H9 (cell line): Measurements from ENCODE around the gene FAF1. TPM values are rescaled to one million over a fixed set of nuclear protein-coding genes. Genes with fewer than 3 reads are reported as not detected.

Experiments used
- DNase-seq: peaks from one replicate; pipeline ENCODE4 v3.0.0-alpha.2; 2017
- H2AFZ ChIP-seq: one replicate; pipeline ENCODE4 v1.6.1; 2013; ENCODE audit warnings: mild to moderate bottlenecking, low read length, control low read depth, moderate library complexity
- H2AK5ac ChIP-seq: 2 replicates; pipeline ENCODE4 v1.6.1; 2013; ENCODE audit warnings: low read length, control low read depth, mixed read lengths; ENCODE audit not compliant: insufficient read length
- H2BK120ac ChIP-seq: one replicate; pipeline ENCODE4 v1.6.1; 2013; ENCODE audit warnings: low read depth, mild to moderate bottlenecking, low read length, control low read depth, inconsistent platforms; ENCODE audit not compliant: poor library complexity, severe bottlenecking
- H2BK12ac ChIP-seq: 2 replicates; pipeline ENCODE4 v1.6.1; 2013; ENCODE audit warnings: low read length, control low read depth, mixed read lengths, low read depth; ENCODE audit not compliant: insufficient read length
- H2BK15ac ChIP-seq: 2 replicates; pipeline ENCODE4 v1.6.1; 2013; ENCODE audit warnings: low read depth, low read length, control low read depth
- H2BK20ac ChIP-seq: one replicate; pipeline ENCODE4 v1.6.1; 2013; ENCODE audit warnings: low read depth, mild to moderate bottlenecking, low read length, control low read depth, inconsistent platforms; ENCODE audit not compliant: poor library complexity, severe bottlenecking
- H2BK5ac ChIP-seq: 2 replicates; pipeline ENCODE4 v1.6.1; 2013; ENCODE audit warnings: low read length, control low read depth, mixed read lengths; ENCODE audit not compliant: insufficient read length
- H3K14ac ChIP-seq: 2 replicates; pipeline ENCODE4 v1.6.1; 2013; ENCODE audit warnings: low read length, control low read depth; ENCODE audit not compliant: insufficient read depth
- H3K18ac ChIP-seq: 2 replicates; pipeline ENCODE4 v1.6.1; 2013; ENCODE audit warnings: low read depth, mild to moderate bottlenecking, mixed read lengths, low read length, control low read depth; ENCODE audit not compliant: insufficient read length
- H3K23ac ChIP-seq: 2 replicates; pipeline ENCODE4 v1.6.1; 2013; ENCODE audit warnings: low read length, control low read depth, mixed read lengths, low read depth; ENCODE audit not compliant: insufficient read length
- H3K23me2 ChIP-seq: 2 replicates; pipeline ENCODE4 v1.6.1; 2013; ENCODE audit warnings: low read depth, mild to moderate bottlenecking, mixed read lengths, low read length, control low read depth; ENCODE audit not compliant: insufficient read length, poor library complexity, severe bottlenecking
- H3K27ac ChIP-seq: 2 replicates; pipeline ENCODE4 v1.5.1; 2013; ENCODE audit warnings: low read length, control low read depth, mixed read lengths, low read depth; ENCODE audit not compliant: insufficient read length
- H3K27me3 ChIP-seq: 2 replicates; pipeline ENCODE4 v1.6.1; 2013; ENCODE audit warnings: low read length, control low read depth, inconsistent platforms; ENCODE audit not compliant: insufficient read depth
- H3K4ac ChIP-seq: 2 replicates; pipeline ENCODE4 v1.6.1; 2013; ENCODE audit warnings: low read depth, mild to moderate bottlenecking, control low read depth, inconsistent platforms, low read length, moderate library complexity
- H3K4me1 ChIP-seq: 2 replicates; pipeline ENCODE4 v1.6.1; 2013; ENCODE audit warnings: low read length, control low read depth, inconsistent platforms; ENCODE audit not compliant: insufficient read depth
- H3K4me2 ChIP-seq: 2 replicates; pipeline ENCODE4 v1.6.1; 2013; ENCODE audit warnings: low read length, control low read depth, mixed read lengths; ENCODE audit not compliant: insufficient read length, insufficient read depth
- H3K56ac ChIP-seq: 2 replicates; pipeline ENCODE4 v1.6.1; 2013; ENCODE audit warnings: low read depth, mild to moderate bottlenecking, mixed read lengths, low read length, control low read depth; ENCODE audit not compliant: insufficient read length
- H3K79me1 ChIP-seq: 2 replicates; pipeline ENCODE4 v1.6.1; 2013; ENCODE audit warnings: low read depth, mild to moderate bottlenecking, moderate library complexity, low read length, control low read depth, inconsistent platforms; ENCODE audit not compliant: insufficient read depth, poor library complexity, severe bottlenecking
- H3K79me2 ChIP-seq: 2 replicates; pipeline ENCODE4 v1.6.1; 2013; ENCODE audit warnings: low read length, control low read depth, inconsistent platforms; ENCODE audit not compliant: insufficient read depth
- H3K9ac ChIP-seq: 2 replicates; pipeline ENCODE4 v1.6.1; 2013; ENCODE audit warnings: low read length, control low read depth, mixed read lengths; ENCODE audit not compliant: insufficient read length; ENCODE audit errors: extremely low read depth
- H3K9me3 ChIP-seq: one replicate; pipeline ENCODE4 v1.6.1; 2013; ENCODE audit warnings: low read depth, low read length, inconsistent platforms; ENCODE audit not compliant: control insufficient read depth
- H3T11ph ChIP-seq: one replicate; pipeline ENCODE4 v1.6.1; 2013; ENCODE audit warnings: mild to moderate bottlenecking, low read length, control low read depth, inconsistent platforms
- H4K20me1 ChIP-seq: one replicate; pipeline ENCODE4 v1.6.1; 2013; ENCODE audit not compliant: control insufficient read depth, insufficient read length, insufficient read depth
- H4K5ac ChIP-seq: 2 replicates; pipeline ENCODE4 v1.6.1; 2013; ENCODE audit warnings: low read depth, mild to moderate bottlenecking, mixed read lengths, low read length, control low read depth; ENCODE audit not compliant: insufficient read length
- H4K8ac ChIP-seq: replicated peaks from 2 replicates; pipeline ENCODE4 v1.6.1; 2013; ENCODE audit warnings: low read length, control low read depth, mixed read lengths, low read depth; ENCODE audit not compliant: insufficient read length
- H4K91ac ChIP-seq: 2 replicates; pipeline ENCODE4 v1.6.1; 2013; ENCODE audit warnings: low read depth, mild to moderate bottlenecking, moderate library complexity, mixed read lengths, low read length, control low read depth; ENCODE audit not compliant: insufficient read length
- H3K27ac Mint-ChIP-seq, 3 experiments: 2 replicates in 2 of 3; 3 replicates in 1 of 3; pipeline ENCODE4 v1.8.0; 2020 to 2021; ENCODE audit warnings: mixed read lengths in 3 of 3, mild to moderate bottlenecking in 1 of 3, moderate library complexity in 1 of 3
- H3K27me3 Mint-ChIP-seq: 2 replicates; pipeline ENCODE4 v1.8.0; 2021; ENCODE audit warnings: low read depth, mild to moderate bottlenecking, moderate library complexity, mixed read lengths
- H3K36me3 Mint-ChIP-seq, 3 experiments: 2 replicates in 2 of 3; 3 replicates in 1 of 3; pipeline ENCODE4 v1.8.0; 2020 to 2021; ENCODE audit warnings: low read depth in 3 of 3, mixed read lengths in 3 of 3; ENCODE audit not compliant: insufficient read depth in 1 of 3
- H3K4me1 Mint-ChIP-seq, 2 experiments: 2 replicates each; pipeline ENCODE4 v1.8.0; 2020; ENCODE audit warnings: mixed read lengths in 2 of 2
- H3K4me3 Mint-ChIP-seq, 2 experiments: 2 replicates in 1 of 2; 3 replicates in 1 of 2; pipeline ENCODE4 v1.8.0; 2020 to 2021; ENCODE audit warnings: mild to moderate bottlenecking in 2 of 2, mixed read lengths in 2 of 2, moderate library complexity in 1 of 2
- H3K9me3 Mint-ChIP-seq, 2 experiments: 2 replicates in 1 of 2; 3 replicates in 1 of 2; pipeline ENCODE4 v1.8.0; 2020; ENCODE audit warnings: mild to moderate bottlenecking in 2 of 2, mixed read lengths in 2 of 2, moderate library complexity in 1 of 2
- CTCF ChIP-seq: fragments of 200-600 bp; sonication (generic); conservative IDR thresholded peaks from 3 replicates; pipeline ENCODE4 v1.8.0; 2021; ENCODE audit warnings: antibody characterized with exemption, mild to moderate bottlenecking
- WGBS: extraction: QIAGEN DNeasy Blood & Tissue Kit; methylation state at CpG from one replicate; pipeline ENCODE4 v1.1.7; 2013; ENCODE audit warnings: missing lambda C conversion rate, low lambda C conversion rate, mixed read lengths; ENCODE audit not compliant: insufficient read length; ENCODE audit errors: extremely low coverage; 5-methylcytosine and 5-hydroxymethylcytosine counted together
- total RNA-seq: library from RNA; stranded (reverse); gene quantifications from 2 replicates; pipeline ENCODE4 v1.2.1, GENCODE V29; 2021

The FAF1 gene
- total RNA-seq, 1 experiment from 2014 or later = 60.8 TPM

GRCh38 chr1:50930965-50931737 lies 28.9 kb downstream of the FAF1 start:
- H2BK120ac ChIP-seq = no peak overlapping the region
- peak overlapping the region in 1 of 3 experiments; percentile 45; a peak in 1 of 7 replicates for H3K27ac Mint-ChIP-seq
- no peak overlapping the region for H2AK5ac ChIP-seq
- WGBS = no CpG with 5 or more reads among the region's 6 CpGs
- peaks cover 6 to 17% of the 10 kb centered on the region in 2 experiments for H3K4me1 Mint-ChIP-seq
- H2BK12ac ChIP-seq = no peak overlapping the region
- H3K4me1 ChIP-seq = no peaks in the 10 kb centered on the region
- H3K9me3 ChIP-seq = no peaks in the 10 kb centered on the region
- no peak overlapping the region for H3K9ac ChIP-seq
- peaks cover 5% of the 10 kb centered on the region for H3K79me1 ChIP-seq
- H2BK20ac ChIP-seq = no peak overlapping the region
- H3K4ac ChIP-seq = no peak overlapping the region
- no peaks in the 10 kb centered on the region for H4K20me1 ChIP-seq
- peaks cover 2% of the 10 kb centered on the region; the same call in 1 of the 2 replicates for H3K79me2 ChIP-seq
- TF ChIP-seq CTCF = no peak
- no peaks in the 10 kb centered on the region; a peak in 1 of 5 replicates for H3K9me3 Mint-ChIP-seq
- no peak overlapping the region for H4K5ac ChIP-seq
- H2BK15ac ChIP-seq = no peak overlapping the region
- no peaks in the 10 kb centered on the region for H3K23me2 ChIP-seq
- H3K23ac ChIP-seq = no peak overlapping the region
- H3K27ac ChIP-seq = no peak overlapping the region
- H2BK5ac ChIP-seq = no peak overlapping the region
- no peak overlapping the region for H4K8ac ChIP-seq
- H3K4me2 ChIP-seq = no peak overlapping the region
- H3K27me3 ChIP-seq = no peaks in the 10 kb centered on the region
- no peak overlapping the region for H2AFZ ChIP-seq
- no peak overlapping the region for H3K18ac ChIP-seq
- no peak overlapping the region for H3T11ph ChIP-seq
- no peak overlapping the region for H4K91ac ChIP-seq
- H3K4me3 Mint-ChIP-seq = no peak overlapping the region
- no peaks in the 10 kb centered on the region for H3K27me3 Mint-ChIP-seq
- H3K14ac ChIP-seq = no peak overlapping the region
- no peak overlapping the region for H3K56ac ChIP-seq
- no peak for DNase-seq
- H3K36me3 Mint-ChIP-seq = peaks cover 0 to 9% (median 2%) of the 10 kb centered on the region in 3 experiments; a peak in 4 of 7 replicates
